Tibial artery (tissue), 4 donors: Measurements from ENCODE around the gene GPRC5D.

Experiments
- DNase-seq, 2 donors: peaks; one replicate each; pipeline ENCODE4 v3.0.0-alpha.2; 2019
- H3K27ac ChIP-seq, 2 donors: fragments of 200-600 bp; sonication (generic) in 1 of 2; 1 replicate in 1 of 2; 2 replicates in 1 of 2; pipeline ENCODE4 v1.5.1; 2018 to 2019; ENCODE audit warnings: mild to moderate bottlenecking in 1 of 2
- H3K27me3 ChIP-seq, 2 donors: fragments of 200-600 bp; sonication (generic) in 1 of 2; one replicate each; pipeline versions ENCODE4 v1.5.1 to v1.6.0; 2016 to 2019
- H3K36me3 ChIP-seq, 3 donors: fragments of 200-600 bp; sonication (generic) in 2 of 3; one replicate each; pipeline ENCODE4 v1.5.1; 2016 to 2019; ENCODE audit warnings: mild to moderate bottlenecking in 2 of 3
- H3K4me1 ChIP-seq, 4 donors: fragments of 200-600 bp; sonication (generic) in 2 of 4; 1 replicate in 3 of 4; 2 replicates in 1 of 4; pipeline ENCODE4 v1.5.1; 2016 to 2019
- H3K4me3 ChIP-seq, 2 donors: fragments of 200-600 bp; sonication (generic) in 1 of 2; 1 replicate in 1 of 2; 2 replicates in 1 of 2; pipeline ENCODE4 v1.5.1; 2018 to 2019; ENCODE audit warnings: mild to moderate bottlenecking in 2 of 2
- H3K9me3 ChIP-seq, 3 donors: fragments of 200-600 bp; sonication (generic) in 1 of 3; one replicate each; pipeline ENCODE4 v1.5.1; 2016 to 2019
- CTCF ChIP-seq, 2 experiments: fragments of 200-600 bp in 1 of 2; fragments of 450-650 bp in 1 of 2; IDR thresholded peaks; one replicate each; pipeline ENCODE4 v1.5.1; 2017 to 2019; ENCODE audit warnings: antibody characterized with exemption in 2 of 2, mild to moderate bottlenecking in 1 of 2, moderate library complexity in 1 of 2
- intact Hi-C: fragments of 100-400 bp; cut with DNase I; formaldehyde crosslinking; loops from one replicate; pipeline ENCODE4 v1.15.0; 2023; ENCODE audit warnings: low total_unique reads

GPRC5D gene

GRCh38 chr12:12946686-12947355, 5.1 kb downstream of the GPRC5D start:
- no peak for DNase-seq
- no peaks in the 10 kb centered on the region for H3K27me3 ChIP-seq
- no peaks in the 10 kb centered on the region for H3K9me3 ChIP-seq
- no peaks in the 10 kb centered on the region for H3K36me3 ChIP-seq
- no peak overlapping the region for H3K4me3 ChIP-seq
- no peak overlapping the region for H3K27ac ChIP-seq
- no peak for TF ChIP-seq CTCF (IDR thresholded peaks at IDR 0.05)
- peaks cover 0 to 6% (median 0%) of the 10 kb centered on the region in 4 donors for H3K4me1 ChIP-seq
- intact Hi-C loops = no loop called here

GRCh38 chr12:12945591-12945990, 6.4 kb downstream of the GPRC5D start:
- no peaks in the 10 kb centered on the region for H3K36me3 ChIP-seq
- no peak for DNase-seq
- H3K9me3 ChIP-seq = no peaks in the 10 kb centered on the region
- H3K27me3 ChIP-seq = no peaks in the 10 kb centered on the region
- intact Hi-C loops = no loop called here
- H3K4me3 ChIP-seq = no peak overlapping the region
- TF ChIP-seq CTCF (IDR thresholded peaks at IDR 0.05) = no peak
- peaks cover 0 to 6% (median 0%) of the 10 kb centered on the region in 4 donors for H3K4me1 ChIP-seq
- H3K27ac ChIP-seq = no peak overlapping the region

- no peak for DNase-seq
- Histone ChIP-seq H3K9me3 (no peaks in the 10 kb centered on the region), H3K4me3 (no peak overlapping the region), H3K4me1 (peaks cover 0 to 6% (median 0%) of the 10 kb centered on the region in 4 donors), H3K36me3 (no peaks in the 10 kb centered on the region), H3K27ac (no peak overlapping the region), H3K27me3 (no peaks in the 10 kb centered on the region)
- intact Hi-C loops = no loop called here
- no peak for TF ChIP-seq CTCF (IDR thresholded peaks at IDR 0.05)
Observed at GRCh38 chr12:12943586-12944260, 8.2 kb downstream of the GPRC5D start.

- peaks cover 0 to 6% (median 0%) of the 10 kb centered on the region in 4 donors for H3K4me1 ChIP-seq
- no peak for TF ChIP-seq CTCF (IDR thresholded peaks at IDR 0.05)
- no peak for DNase-seq
- intact Hi-C loops = no loop called here
- H3K27me3 ChIP-seq = no peaks in the 10 kb centered on the region
- H3K4me3 ChIP-seq = no peak overlapping the region
- no peaks in the 10 kb centered on the region for H3K36me3 ChIP-seq
- no peak overlapping the region for H3K27ac ChIP-seq
- no peaks in the 10 kb centered on the region for H3K9me3 ChIP-seq
Observed at GRCh38 chr12:12941450-12942350, 10.3 kb downstream of the GPRC5D start.

- Histone ChIP-seq H3K27ac (no peak overlapping the region), H3K4me1 (peaks cover 0 to 6% (median 0%) of the 10 kb centered on the region in 4 donors), H3K9me3 (no peaks in the 10 kb centered on the region), H3K27me3 (no peaks in the 10 kb centered on the region), H3K4me3 (no peak overlapping the region), H3K36me3 (no peaks in the 10 kb centered on the region)
- intact Hi-C loops = no loop called here
- TF ChIP-seq CTCF (IDR thresholded peaks at IDR 0.05) = no peak
- no peak for DNase-seq
Observed at GRCh38 chr12:12939888-12940287, 12.1 kb downstream of the GPRC5D start.
